ENCODE data around the gene PLXNA4.

GRCh38 chr7:132134814-132135445 lies 441.3 kb downstream of the PLXNA4 start:
- TF ChIP-seq ZNF384 (IDR thresholded peaks at IDR 0.05) = no peak
- TF ChIP-seq FOXK2 (IDR thresholded peaks at IDR 0.05) = no peak
- no peak for TF ChIP-seq TARDBP (IDR thresholded peaks at IDR 0.05)
- TF ChIP-seq NFRKB (IDR thresholded peaks at IDR 0.05) = no peak
- TF ChIP-seq ELF4 (IDR thresholded peaks at IDR 0.05) = no peak
- TF ChIP-seq ARNT (IDR thresholded peaks at IDR 0.05) = no peak
- no peak for TF ChIP-seq SUZ12 (IDR thresholded peaks at IDR 0.05)
